ENCODE data around the gene MYL12B.

MYL12B gene

DNA sequence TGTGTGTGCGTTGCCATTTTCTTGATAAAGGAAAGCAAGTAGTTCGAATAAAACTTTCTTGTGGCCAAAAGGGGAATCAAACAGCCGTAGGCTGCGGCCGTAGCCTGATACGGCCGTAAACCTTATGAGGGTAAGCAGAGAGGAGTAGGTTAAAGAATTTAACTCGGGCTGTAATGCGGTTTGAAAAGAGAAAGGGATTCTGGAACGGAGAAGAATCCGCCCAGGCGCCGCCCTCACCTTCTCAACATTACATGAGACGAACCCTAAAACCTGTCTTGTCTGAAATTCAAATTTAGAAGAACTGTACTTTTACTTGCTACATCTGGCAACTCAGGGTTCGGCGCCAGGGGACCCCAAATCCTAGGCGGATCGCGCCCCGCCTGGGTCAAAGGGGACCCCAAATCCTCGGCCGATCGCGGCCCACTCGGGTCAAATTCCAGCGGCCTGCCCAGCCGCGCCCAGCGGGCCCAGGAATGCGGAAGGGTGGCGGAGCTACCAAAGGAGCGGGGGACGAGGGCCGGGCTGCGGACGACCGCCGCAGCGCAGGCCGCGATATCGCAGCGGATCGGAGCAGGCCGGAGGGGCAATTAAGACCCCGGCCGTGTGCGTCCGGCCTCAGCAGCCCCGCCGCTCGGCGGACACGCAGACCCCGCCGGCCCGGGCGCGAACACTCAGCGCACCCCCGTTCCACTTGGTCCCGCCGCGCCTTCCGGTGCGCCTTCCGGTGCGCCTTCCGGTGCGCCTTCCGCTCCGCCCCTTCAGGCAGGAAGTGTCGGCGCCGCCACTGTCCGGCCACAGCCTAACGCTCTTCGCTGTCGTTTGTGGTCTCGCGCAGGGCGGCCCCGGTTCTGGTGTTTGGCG lies at the start of gene MYL12B:
MYL12B (plus strand) TSS at position 761 of the 861 bp plus-strand sequence. CDS start 10,766 bp downstream, outside the sequence.
- H3K4me1 ChIP-seq (ENCODE audit: control insufficient read depth in 1 of 2, insufficient read depth in 1 of 2, low read depth in 1 of 2, low read length in 1 of 2), result peaks cover 53 to 54% of the 10 kb centered on the region in 2 experiments

DNA sequence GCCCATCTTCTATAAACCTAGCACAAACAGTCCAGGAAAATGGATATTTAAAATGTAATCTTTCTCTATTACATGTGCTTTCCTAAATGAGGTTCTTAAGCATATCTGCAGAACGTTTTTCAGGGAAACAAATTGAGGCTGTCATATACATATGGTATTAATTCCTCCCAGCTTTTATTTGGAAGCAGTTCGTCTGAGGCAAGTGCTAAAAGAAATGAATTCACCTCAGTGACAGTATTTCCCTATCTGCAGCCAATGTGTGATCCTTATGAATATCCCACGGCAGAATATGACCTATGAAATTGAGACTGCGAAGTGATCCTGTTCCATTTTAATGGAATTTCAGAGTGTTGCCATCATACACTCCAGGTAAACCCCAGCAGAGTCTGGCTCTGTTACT lies 49.3 kb upstream of the MYL12B start:
- TF ChIP-seq, protein P1, sequence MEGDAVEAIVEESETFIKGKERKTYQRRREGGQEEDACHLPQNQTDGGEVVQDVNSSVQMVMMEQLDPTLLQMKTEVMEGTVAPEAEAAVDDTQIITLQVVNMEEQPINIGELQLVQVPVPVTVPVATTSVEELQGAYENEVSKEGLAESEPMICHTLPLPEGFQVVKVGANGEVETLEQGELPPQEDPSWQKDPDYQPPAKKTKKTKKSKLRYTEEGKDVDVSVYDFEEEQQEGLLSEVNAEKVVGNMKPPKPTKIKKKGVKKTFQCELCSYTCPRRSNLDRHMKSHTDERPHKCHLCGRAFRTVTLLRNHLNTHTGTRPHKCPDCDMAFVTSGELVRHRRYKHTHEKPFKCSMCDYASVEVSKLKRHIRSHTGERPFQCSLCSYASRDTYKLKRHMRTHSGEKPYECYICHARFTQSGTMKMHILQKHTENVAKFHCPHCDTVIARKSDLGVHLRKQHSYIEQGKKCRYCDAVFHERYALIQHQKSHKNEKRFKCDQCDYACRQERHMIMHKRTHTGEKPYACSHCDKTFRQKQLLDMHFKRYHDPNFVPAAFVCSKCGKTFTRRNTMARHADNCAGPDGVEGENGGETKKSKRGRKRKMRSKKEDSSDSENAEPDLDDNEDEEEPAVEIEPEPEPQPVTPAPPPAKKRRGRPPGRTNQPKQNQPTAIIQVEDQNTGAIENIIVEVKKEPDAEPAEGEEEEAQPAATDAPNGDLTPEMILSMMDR (IDR thresholded peaks at IDR 0.05), result no peak
- no peak overlapping the region for H3K27ac ChIP-seq
- H3K27me3 ChIP-seq, result no peaks in the 10 kb centered on the region
- no peak overlapping the region for H3K4me3 ChIP-seq (ENCODE audit: low read depth in 1 of 2, low read length in 1 of 2)
- H3K4me1 ChIP-seq (ENCODE audit: control insufficient read depth in 1 of 2, insufficient read depth in 1 of 2, low read depth in 1 of 2, low read length in 1 of 2), result no peaks in the 10 kb centered on the region
- no peaks in the 10 kb centered on the region for H3K9me3 ChIP-seq
- peaks cover 10% of the 10 kb centered on the region for H3K36me3 ChIP-seq

More for the DNA sequence above, at the start of gene MYL12B:
- TF ChIP-seq, protein P1 (IDR thresholded peaks at IDR 0.05), result peak; percentile 45
- no peaks in the 10 kb centered on the region for H3K27me3 ChIP-seq
- peak within 1 kb of the TSS; percentile 90 to 97 for H3K4me3 ChIP-seq (ENCODE audit: low read depth in 1 of 2, low read length in 1 of 2)
- no peaks in the 10 kb centered on the region for H3K9me3 ChIP-seq
- peaks cover 24% of the 10 kb centered on the region for H3K36me3 ChIP-seq
- peak within 1 kb of the TSS; percentile 98 for H3K27ac ChIP-seq

DNA sequence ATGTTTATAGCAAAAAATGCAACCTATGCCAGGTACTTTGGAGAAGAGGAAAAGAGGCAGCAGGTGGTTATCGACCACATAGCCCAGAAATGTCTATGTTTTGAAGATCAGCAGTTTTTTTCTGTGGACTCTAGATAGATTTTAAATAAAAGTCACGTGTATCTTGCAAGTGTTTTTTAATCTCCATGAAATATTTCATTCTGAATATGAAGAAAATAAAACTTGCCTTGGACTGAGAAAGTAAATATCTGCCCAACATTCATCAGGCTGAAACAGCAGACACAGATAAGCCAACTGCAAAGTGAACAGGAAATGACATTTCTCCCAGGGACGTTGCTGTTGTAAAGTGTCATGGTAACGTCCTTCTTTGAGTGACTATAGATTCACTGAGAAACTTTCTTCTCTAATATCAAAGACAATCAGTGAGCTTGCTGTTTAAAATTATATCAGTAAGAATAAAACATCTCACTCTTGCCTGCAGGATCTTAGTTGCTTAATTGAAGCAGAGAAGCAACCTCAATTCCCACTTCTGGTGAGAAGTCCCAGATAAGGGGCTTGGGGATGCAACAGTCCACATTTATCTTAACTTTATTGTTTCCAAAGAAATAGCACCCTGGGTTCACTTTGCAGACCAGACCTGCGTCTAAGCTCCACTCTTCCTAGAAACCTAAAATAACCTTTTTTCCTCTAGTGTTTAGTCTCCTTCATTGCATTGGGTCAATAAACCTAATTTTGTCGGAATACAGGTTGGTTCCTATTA lies 48.5 kb upstream of the MYL12B start:
- H3K4me3 ChIP-seq (ENCODE audit: low read depth in 1 of 2, low read length in 1 of 2), result no peak overlapping the region

DNA sequence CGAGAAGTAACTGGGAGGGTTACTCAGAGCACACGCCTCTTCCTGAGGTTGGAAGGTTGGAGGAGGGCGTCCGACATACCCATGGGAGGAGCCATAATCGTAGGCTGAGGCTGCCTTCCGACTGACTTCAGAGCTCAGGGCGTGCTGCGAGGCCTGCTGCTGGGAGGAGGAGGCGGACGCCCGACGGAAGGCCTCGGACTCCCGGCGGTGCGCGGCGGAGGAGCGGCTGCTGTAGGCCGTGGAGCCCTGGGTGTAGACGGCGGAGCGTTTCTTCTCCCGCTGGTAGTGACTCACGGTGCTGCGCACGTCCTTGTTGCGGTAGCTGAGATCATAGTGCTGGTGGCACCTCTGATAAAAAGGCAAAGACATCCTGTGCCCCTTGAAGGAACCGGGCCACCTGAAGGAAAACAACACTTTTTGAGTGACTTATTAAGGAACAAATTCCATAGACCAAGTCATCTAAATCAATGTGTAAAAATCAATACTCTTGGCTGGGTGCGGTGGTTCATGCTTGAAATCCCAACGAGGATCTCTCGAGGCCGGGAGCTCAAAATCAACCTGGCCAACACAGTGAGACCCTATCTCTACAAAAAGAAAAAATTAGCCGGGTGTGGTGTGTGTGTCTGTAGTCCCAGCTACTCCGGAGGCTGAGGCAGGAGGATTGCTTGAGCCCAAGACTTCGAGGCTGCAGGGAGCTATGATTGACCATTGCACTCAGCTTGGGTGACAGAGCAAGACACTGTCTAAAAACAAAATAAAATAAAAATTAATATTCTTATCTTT lies 46.9 kb upstream of the MYL12B start:
- TF ChIP-seq, protein P1 (IDR thresholded peaks at IDR 0.05), result no peak

More for the DNA sequence above, 48.5 kb upstream of the MYL12B start:
- H3K27me3 ChIP-seq, result no peaks in the 10 kb centered on the region
- TF ChIP-seq, protein P1 (IDR thresholded peaks at IDR 0.05), result no peak
- peaks cover 10% of the 10 kb centered on the region for H3K36me3 ChIP-seq
- no peaks in the 10 kb centered on the region for H3K4me1 ChIP-seq (ENCODE audit: control insufficient read depth in 1 of 2, insufficient read depth in 1 of 2, low read depth in 1 of 2, low read length in 1 of 2)
- H3K9me3 ChIP-seq, result no peaks in the 10 kb centered on the region
- H3K27ac ChIP-seq, result no peak overlapping the region

DNA sequence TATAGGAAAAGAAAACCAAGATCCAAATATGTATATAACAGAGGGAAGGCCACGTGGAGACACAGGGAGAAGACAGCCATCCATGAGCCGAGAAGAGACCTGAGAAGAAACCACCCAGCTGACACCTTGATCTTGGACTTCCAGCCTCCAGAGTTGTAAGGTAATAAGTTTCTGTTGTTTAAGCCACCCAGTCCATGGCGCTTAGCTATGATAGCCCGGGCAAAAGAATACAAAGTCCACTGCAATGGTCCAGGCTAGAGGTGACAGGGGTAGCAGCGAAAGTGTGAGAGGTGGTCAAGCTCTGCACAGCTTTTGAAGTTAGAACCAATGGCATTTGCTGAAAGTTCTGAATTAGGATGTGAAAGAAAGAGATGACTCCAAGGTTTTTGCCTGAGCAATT lies 44.9 kb upstream of the MYL12B start:
- H3K27ac ChIP-seq, result no peak overlapping the region
- peaks cover 10% of the 10 kb centered on the region for H3K36me3 ChIP-seq
- no peaks in the 10 kb centered on the region for H3K9me3 ChIP-seq
- H3K27me3 ChIP-seq, result no peaks in the 10 kb centered on the region
- H3K4me3 ChIP-seq (ENCODE audit: low read depth in 1 of 2, low read length in 1 of 2), result no peak overlapping the region
- no peaks in the 10 kb centered on the region for H3K4me1 ChIP-seq (ENCODE audit: control insufficient read depth in 1 of 2, insufficient read depth in 1 of 2, low read depth in 1 of 2, low read length in 1 of 2)
- TF ChIP-seq, protein P1 (IDR thresholded peaks at IDR 0.05), result no peak

More for the DNA sequence above, 46.9 kb upstream of the MYL12B start:
- Histone ChIP-seq H3K9me3 (no peaks in the 10 kb centered on the region), H3K36me3 (peaks cover 10% of the 10 kb centered on the region), H3K4me3 (ENCODE audit: low read depth in 1 of 2, low read length in 1 of 2) (no peak overlapping the region), H3K27ac (no peak overlapping the region), H3K4me1 (ENCODE audit: control insufficient read depth in 1 of 2, insufficient read depth in 1 of 2, low read depth in 1 of 2, low read length in 1 of 2) (no peaks in the 10 kb centered on the region), H3K27me3 (no peaks in the 10 kb centered on the region)
